K562 (cell line): ENCODE results near the gene RARA. TPM values are rescaled to one million over a fixed set of nuclear protein-coding genes. Genes with fewer than 3 reads are reported as not detected.
A peak's percentile ranks its signal among the peaks of the same experiment; 100 is the strongest.

Experiments used
- BRD4 ChIP-seq: fragments of 200-600 bp; sonication (generic); IDR thresholded peaks from 2 replicates; pipeline ENCODE4 v1.6.1; 2017; ENCODE audit warnings: inconsistent platforms
- ELF2 ChIP-seq: fragments of 250-450 bp; sonication (Bioruptor Pico); IDR thresholded peaks from 2 replicates; pipeline ENCODE4 v1.5.0; 2021; ENCODE audit warnings: mild to moderate bottlenecking
- HOMEZ ChIP-seq: fragments of 250-450 bp; sonication (Bioruptor Pico); IDR thresholded peaks from 2 replicates; pipeline ENCODE4 v1.4.0; 2020; ENCODE audit warnings: mild to moderate bottlenecking, moderate library complexity
- NFYB ChIP-seq: IDR thresholded peaks from 2 replicates; pipeline ENCODE4 v1.6.1; 2011; ENCODE audit warnings: mild to moderate bottlenecking, moderate library complexity; ENCODE audit not compliant: insufficient read length; ENCODE audit errors: extremely low read depth
- NR2C2 ChIP-seq, 2 experiments: fragments of 200-800 bp in 1 of 2; sonication (Bioruptor generic) in 1 of 2; sonication (generic) in 1 of 2; formaldehyde crosslinking in 1 of 2; IDR thresholded peaks; 2 replicates each; pipeline versions ENCODE4 v1.6.1 to v1.8.0; 2016 to 2022; ENCODE audit warnings: mild to moderate bottlenecking in 1 of 2, missing compliant biosample characterization in 1 of 2, missing genetic modification characterization in 1 of 2, missing genetic modification reagents in 1 of 2
- POU5F1 ChIP-seq: fragments of 150-350 bp; IDR thresholded peaks from 2 replicates; pipeline ENCODE4 v1.6.1; 2014; ENCODE audit warnings: borderline replicate concordance, low read length, low read depth, mild to moderate bottlenecking; ENCODE audit not compliant: partially characterized antibody
- SAP30 ChIP-seq: fragments of 200-600 bp; sonication (generic); IDR thresholded peaks from 2 replicates; pipeline ENCODE4 v1.6.1; 2012; ENCODE audit warnings: borderline replicate concordance, low read depth, mild to moderate bottlenecking, moderate library complexity, low read length, control low read depth, inconsistent platforms; ENCODE audit not compliant: insufficient read depth, poor library complexity, severe bottlenecking
- TAF9B ChIP-seq: fragments of 450-650 bp; IDR thresholded peaks from 2 replicates; pipeline ENCODE4 v1.6.1; 2018; ENCODE audit warnings: mild to moderate bottlenecking; ENCODE audit not compliant: partially characterized antibody
- TGIF2 ChIP-seq: sonication (generic); formaldehyde crosslinking; IDR thresholded peaks from 2 replicates; pipeline ENCODE4 v1.8.1; 2022; ENCODE audit warnings: mild to moderate bottlenecking, missing genetic modification reagents, moderate library complexity
- polyA plus RNA-seq, 8 experiments: library from polyadenylated mRNA; depleted of rRNA in 4 of 8; stranded (reverse) in 5 of 8; unstranded in 3 of 8; fragments of >200 nt; fragmentation: Nextera tagmentation in 2 of 8; fragmentation: Illumina TruSeq in 1 of 8; extraction: Ambion mirVana in 2 of 8; extraction: Trizol in 1 of 8; gene quantifications; 2 replicates each; pipeline versions ENCODE4 v1.2.1 to v1.2.3, GENCODE V29; 2011 to 2014; ENCODE audit warnings: inconsistent platforms in 1 of 8, missing spikeins in 1 of 8
- total RNA-seq, 7 experiments: library from RNA; depleted of rRNA in 6 of 7; stranded (reverse); fragments of >200 nt in 6 of 7; fragmentation: Illumina TruSeq in 2 of 7; extraction: Trizol in 2 of 7; gene quantifications; 2 replicates each; pipeline versions ENCODE4 v1.2.1 to v1.2.3, GENCODE V29; 2011 to 2021; ENCODE audit warnings: low replicate concordance in 1 of 7
- TF ChIP-seq, protein P1 (sequence below): fragments of 250-450 bp; sonication (Bioruptor Pico); IDR thresholded peaks from 2 replicates; pipeline ENCODE4 v1.4.0; 2020; ENCODE audit warnings: borderline replicate concordance

RARA gene
- total and polyA plus RNA-seq, 9 of the 15 experiments (the other 6 are each of a cell fraction or from before 2014, with no cell fraction given) = 0.10 to 28.0 (median 7.9) TPM

DNA sequence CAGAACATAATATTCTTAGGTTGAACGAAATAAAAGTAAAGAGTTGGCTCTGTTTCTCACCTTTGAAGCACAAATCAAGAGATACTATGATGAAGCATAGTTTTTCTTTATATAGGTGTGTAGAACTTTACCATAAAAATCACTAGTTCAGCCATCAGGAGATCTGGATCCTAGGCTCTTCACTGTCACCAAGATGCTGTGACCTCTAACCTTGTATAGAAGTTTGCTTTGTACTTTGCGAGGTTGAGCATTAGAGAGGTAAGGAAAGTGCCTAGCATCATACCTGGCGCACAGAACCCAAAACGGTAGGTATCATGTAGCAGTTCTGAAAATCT is 21.9 kb upstream of the RARA start (continued):
- TF ChIP-seq, protein P1, sequence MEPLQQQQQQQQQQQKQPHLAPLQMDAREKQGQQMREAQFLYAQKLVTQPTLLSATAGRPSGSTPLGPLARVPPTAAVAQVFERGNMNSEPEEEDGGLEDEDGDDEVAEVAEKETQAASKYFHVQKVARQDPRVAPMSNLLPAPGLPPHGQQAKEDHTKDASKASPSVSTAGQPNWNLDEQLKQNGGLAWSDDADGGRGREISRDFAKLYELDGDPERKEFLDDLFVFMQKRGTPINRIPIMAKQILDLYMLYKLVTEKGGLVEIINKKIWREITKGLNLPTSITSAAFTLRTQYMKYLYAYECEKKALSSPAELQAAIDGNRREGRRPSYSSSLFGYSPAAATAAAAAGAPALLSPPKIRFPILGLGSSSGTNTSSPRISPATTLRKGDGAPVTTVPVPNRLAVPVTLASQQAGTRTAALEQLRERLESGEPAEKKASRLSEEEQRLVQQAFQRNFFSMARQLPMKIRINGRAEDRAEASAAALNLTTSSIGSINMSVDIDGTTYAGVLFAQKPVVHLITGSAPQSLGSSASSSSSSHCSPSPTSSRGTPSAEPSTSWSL (CRISPR knock-in tag) = no peak
- TF ChIP-seq TGIF2 (CRISPR knock-in tag) (no peak), TAF9B (no peak), NFYB (no peak), NR2C2 (CRISPR knock-in tag; IDR thresholded peaks at IDR 0.05) (0 out of 2 replicates have a peak, but pooled peaks have one; percentile 17), NR2C2 (tag; IDR thresholded peaks at IDR 0.05) (no peak), SAP30 (no peak), POU5F1 (no peak), HOMEZ (CRISPR knock-in tag) (no peak), ELF2 (CRISPR knock-in tag) (peak; percentile 60; the same call in 1 of the 2 replicates), BRD4 (no peak)
